OCI-LY1 (cell line): ENCODE results near the gene MOK.

ENCODE experiments used
- EZH2 ChIP-seq: fragments of 200-600 bp; sonication (generic), shearing (Covaris generic); IDR thresholded peaks from 2 replicates; pipeline ENCODE4 v1.8.0; 2017; ENCODE audit warnings: borderline replicate concordance, mixed run types, mild to moderate bottlenecking, antibody characterized with exemption, low read length, moderate library complexity, mixed read lengths
- TF ChIP-seq, protein P1 (sequence below): fragments of 200-600 bp; sonication (generic), shearing (Covaris generic); IDR thresholded peaks from 2 replicates; pipeline ENCODE4 v1.5.1; 2017; ENCODE audit warnings: mild to moderate bottlenecking, antibody characterized with exemption, low read length, moderate library complexity, mixed read lengths

DNA sequence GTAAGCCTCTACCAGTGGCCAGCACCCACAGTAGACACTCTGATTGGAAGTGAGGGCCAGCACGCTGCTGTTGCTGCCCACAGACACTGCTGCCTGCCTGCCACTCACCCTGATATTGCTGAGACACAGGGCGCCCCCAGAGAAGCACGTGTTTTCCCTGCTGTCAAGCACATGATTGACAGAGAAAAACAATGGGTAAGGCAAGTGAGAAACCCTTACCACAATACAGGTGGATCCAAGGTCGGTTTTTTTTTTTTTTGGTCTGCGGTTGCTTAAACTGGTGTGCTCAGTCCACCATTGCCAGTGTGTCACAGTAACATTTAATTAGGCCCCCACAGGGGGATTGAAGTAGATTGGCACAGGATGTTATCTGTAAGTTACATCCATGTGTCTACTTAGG, 99.4 kb downstream of the MOK start:
- TF ChIP-seq, protein P1, sequence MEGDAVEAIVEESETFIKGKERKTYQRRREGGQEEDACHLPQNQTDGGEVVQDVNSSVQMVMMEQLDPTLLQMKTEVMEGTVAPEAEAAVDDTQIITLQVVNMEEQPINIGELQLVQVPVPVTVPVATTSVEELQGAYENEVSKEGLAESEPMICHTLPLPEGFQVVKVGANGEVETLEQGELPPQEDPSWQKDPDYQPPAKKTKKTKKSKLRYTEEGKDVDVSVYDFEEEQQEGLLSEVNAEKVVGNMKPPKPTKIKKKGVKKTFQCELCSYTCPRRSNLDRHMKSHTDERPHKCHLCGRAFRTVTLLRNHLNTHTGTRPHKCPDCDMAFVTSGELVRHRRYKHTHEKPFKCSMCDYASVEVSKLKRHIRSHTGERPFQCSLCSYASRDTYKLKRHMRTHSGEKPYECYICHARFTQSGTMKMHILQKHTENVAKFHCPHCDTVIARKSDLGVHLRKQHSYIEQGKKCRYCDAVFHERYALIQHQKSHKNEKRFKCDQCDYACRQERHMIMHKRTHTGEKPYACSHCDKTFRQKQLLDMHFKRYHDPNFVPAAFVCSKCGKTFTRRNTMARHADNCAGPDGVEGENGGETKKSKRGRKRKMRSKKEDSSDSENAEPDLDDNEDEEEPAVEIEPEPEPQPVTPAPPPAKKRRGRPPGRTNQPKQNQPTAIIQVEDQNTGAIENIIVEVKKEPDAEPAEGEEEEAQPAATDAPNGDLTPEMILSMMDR, result no peak
- no peak for TF ChIP-seq EZH2
